Naive thymus-derived CD4-positive, alpha-beta T cell (primary cell): ENCODE results near the gene IFNA14. TPM values are rescaled to one million over a fixed set of nuclear protein-coding genes. Genes with fewer than 3 reads are reported as not detected.

Source experiments
- ATAC-seq: fragments of 150-1000 bp; cut with Tn5 transposase; 2 replicates; pipeline ENCODE4 v1.10.0; 2021; ENCODE audit warnings: mild to moderate bottlenecking, moderate library complexity
- CTCF ChIA-PET: fragments of 350-600 bp; sonication (Branson Sonifier 250); formaldehyde crosslinking; loops from one replicate; lab custom pipeline; 2021; ENCODE audit warnings: antibody characterized with exemption; lab: Charles Lee
- POLR2A ChIA-PET: fragments of 350-600 bp; sonication (Branson Sonifier 250); formaldehyde crosslinking; loops from one replicate; lab custom pipeline; 2021; ENCODE audit warnings: antibody characterized with exemption, inconsistent platforms; lab: Charles Lee
- DNase-seq, 9 donors: peaks; one replicate each; pipeline versions ENCODE4 v3.0.0 to v3.0.0-alpha.2; 2020 to 2022; ENCODE audit warnings: mixed read lengths in 1 of 9
- H3K27ac ChIP-seq: one replicate; pipeline ENCODE4 v1.7.0; 2013; ENCODE audit warnings: mild to moderate bottlenecking, low read depth, low read length, moderate library complexity
- H3K27me3 ChIP-seq, 2 donors: one replicate each; pipeline ENCODE4 v1.7.0; 2013; ENCODE audit warnings: low read length in 2 of 2, mild to moderate bottlenecking in 2 of 2, moderate library complexity in 2 of 2; ENCODE audit not compliant: control insufficient read depth in 2 of 2, insufficient read depth in 2 of 2
- H3K36me3 ChIP-seq, 3 experiments: 1 replicate in 2 of 3; 2 replicates in 1 of 3; pipeline ENCODE4 v1.7.0; 2013; ENCODE audit warnings: low read length in 3 of 3, mild to moderate bottlenecking in 3 of 3, moderate library complexity in 1 of 3; ENCODE audit not compliant: insufficient read depth in 3 of 3, control insufficient read depth in 2 of 3
- H3K4me1 ChIP-seq, 2 donors: one replicate each; pipeline ENCODE4 v1.7.0; 2013; ENCODE audit warnings: low read length in 2 of 2, mild to moderate bottlenecking in 2 of 2, moderate library complexity in 1 of 2; ENCODE audit not compliant: control insufficient read depth in 2 of 2, insufficient read depth in 2 of 2
- H3K4me3 ChIP-seq: 2 replicates; pipeline ENCODE4 v1.7.0; 2013; ENCODE audit warnings: mild to moderate bottlenecking, low read length
- H3K9me3 ChIP-seq, 3 experiments: 1 replicate in 2 of 3; 2 replicates in 1 of 3; pipeline ENCODE4 v1.7.0; 2013; ENCODE audit warnings: low read length in 3 of 3; ENCODE audit not compliant: control insufficient read depth in 2 of 3
- H3K27ac Mint-ChIP-seq, 9 donors: one replicate each; pipeline ENCODE4 v1.8.0; 2020 to 2022; ENCODE audit warnings: mixed read lengths in 9 of 9, mild to moderate bottlenecking in 8 of 9, moderate library complexity in 5 of 9, inconsistent platforms in 2 of 9
- H3K27me3 Mint-ChIP-seq, 5 donors: one replicate each; pipeline ENCODE4 v1.8.0; 2021 to 2022; ENCODE audit warnings: mixed read lengths in 5 of 5, mild to moderate bottlenecking in 1 of 5
- H3K36me3 Mint-ChIP-seq, 5 donors: one replicate each; pipeline ENCODE4 v1.8.0; 2020 to 2022; ENCODE audit warnings: mixed read lengths in 5 of 5, mild to moderate bottlenecking in 3 of 5, inconsistent platforms in 1 of 5
- H3K4me1 Mint-ChIP-seq, 7 donors: one replicate each; pipeline ENCODE4 v1.8.0; 2020 to 2022; ENCODE audit warnings: mixed read lengths in 7 of 7, mild to moderate bottlenecking in 3 of 7, inconsistent platforms in 1 of 7
- H3K4me3 Mint-ChIP-seq, 10 donors: one replicate each; pipeline ENCODE4 v1.8.0; 2020 to 2022; ENCODE audit warnings: mild to moderate bottlenecking in 10 of 10, mixed read lengths in 10 of 10, moderate library complexity in 6 of 10, inconsistent platforms in 2 of 10
- H3K9me3 Mint-ChIP-seq, 11 donors: one replicate each; pipeline ENCODE4 v1.8.0; 2020 to 2022; ENCODE audit warnings: mixed read lengths in 11 of 11, mild to moderate bottlenecking in 4 of 11, inconsistent platforms in 1 of 11, moderate library complexity in 1 of 11
- intact Hi-C, 2 donors: fragments of 100-400 bp; cut with micrococcal nuclease; formaldehyde crosslinking; loops; one replicate each; pipeline ENCODE4 v1.15.1; 2023
- polyA plus RNA-seq, 2 donors: library from polyadenylated mRNA; unstranded; fragments of 300-500 nt; fragmentation: Illumina TruSeq; gene quantifications; one replicate each; pipeline ENCODE4 v1.2.3, GENCODE V29; 2021
- total RNA-seq, 6 experiments: library from RNA in 5 of 6; stranded (reverse) in 5 of 6; gene quantifications; 1 replicate in 5 of 6; 2 replicates in 1 of 6; pipeline ENCODE4 v1.2.3 and lab custom pipeline; 2021 to 2026

IFNA14 gene
- total RNA-seq (not detected), polyA plus RNA-seq (not detected), total RNA-seq (lab: John Stamatoyannopoulos, UW) (not detected)

- CTCF ChIA-PET, result interaction anchor here (0.7 kb wide), 1 partner anchor 108 kb away, joined by 3 read pairs; no protein-coding TSS in a partner anchor
Observed at GRCh38 chr9:21239911-21240310, at the start of gene IFNA14. IFNA14 (minus strand) TSS chr9:21240005; CDS start chr9:21239935, 70 bp downstream.

GRCh38 chr9:21287280-21287679 is 47.5 kb upstream of the IFNA14 start:
- intact Hi-C loops, result no loop called here
- Histone ChIP-seq H3K4me1 (no peaks in the 10 kb centered on the region), H3K27me3 (no peaks in the 10 kb centered on the region), H3K9me3 (no peaks in the 10 kb centered on the region), H3K36me3 (no peaks in the 10 kb centered on the region), H3K27ac (no peak overlapping the region), H3K4me3 (no peak overlapping the region)
- Mint-ChIP-seq H3K27me3 (peaks cover 13 to 41% (median 27%) of the 10 kb centered on the region in 5 donors), H3K27ac (no peak overlapping the region), H3K4me1 (no peaks in the 10 kb centered on the region), H3K36me3 (no peaks in the 10 kb centered on the region), H3K9me3 (peaks cover 0 to 4% (median 0%) of the 10 kb centered on the region in 11 donors), H3K4me3 (no peak overlapping the region)
- ATAC-seq (no peak), DNase-seq (no peak)
- POLR2A ChIA-PET, result no interaction called here
- CTCF ChIA-PET, result no interaction called here

More at GRCh38 chr9:21239911-21240310, at the start of gene IFNA14:
- DNase-seq, result no peak
- ATAC-seq, result no peak
- peaks cover 6 to 19% (median 12%) of the 10 kb centered on the region in 7 donors for H3K4me1 Mint-ChIP-seq
- no peak within 1 kb of the TSS for H3K27ac ChIP-seq
- no peaks in the 10 kb centered on the region for H3K9me3 ChIP-seq
- intact Hi-C loops, result loop anchor here in 1 of 2 donors (5.0 to 10.0 kb wide), 2 partner anchors 87 to 795 kb away; no protein-coding TSS in a partner anchor
- H3K27ac Mint-ChIP-seq, result no peak within 1 kb of the TSS
- POLR2A ChIA-PET, result no interaction called here
- peaks cover 14 to 53% (median 15%) of the 10 kb centered on the region in 5 donors for H3K27me3 Mint-ChIP-seq
- no peaks in the 10 kb centered on the region for H3K36me3 Mint-ChIP-seq
- H3K4me3 ChIP-seq, result no peak within 1 kb of the TSS
- no peak within 1 kb of the TSS for H3K4me3 Mint-ChIP-seq
- no peaks in the 10 kb centered on the region for H3K9me3 Mint-ChIP-seq
- H3K36me3 ChIP-seq, result no peaks in the 10 kb centered on the region
- H3K4me1 ChIP-seq, result peaks cover 0 to 5% of the 10 kb centered on the region in 2 donors
- H3K27me3 ChIP-seq, result peaks cover 0 to 2% of the 10 kb centered on the region in 2 donors

- Histone ChIP-seq H3K4me3 (no peak overlapping the region), H3K36me3 (no peaks in the 10 kb centered on the region), H3K27me3 (no peaks in the 10 kb centered on the region), H3K9me3 (no peaks in the 10 kb centered on the region), H3K27ac (no peak overlapping the region), H3K4me1 (no peaks in the 10 kb centered on the region)
- no peak overlapping the region for H3K4me3 Mint-ChIP-seq
- no peaks in the 10 kb centered on the region for H3K36me3 Mint-ChIP-seq
- DNase-seq, result no peak
- H3K27me3 Mint-ChIP-seq, result peaks cover 13 to 36% (median 27%) of the 10 kb centered on the region in 5 donors
- ChIA-PET POLR2A (no interaction called here), CTCF (no interaction called here)
- no peak overlapping the region for H3K27ac Mint-ChIP-seq
- ATAC-seq, result peak; percentile 50
- no peaks in the 10 kb centered on the region for H3K4me1 Mint-ChIP-seq
- H3K9me3 Mint-ChIP-seq, result peaks cover 0 to 4% (median 0%) of the 10 kb centered on the region in 11 donors
- intact Hi-C loops, result no loop called here
Observed at GRCh38 chr9:21286659-21287058, 46.9 kb upstream of the IFNA14 start.

GRCh38 chr9:21286099-21286498 is 46.3 kb upstream of the IFNA14 start:
- CTCF ChIA-PET, result no interaction called here
- Mint-ChIP-seq H3K27me3 (peaks cover 13 to 39% (median 31%) of the 10 kb centered on the region in 5 donors), H3K27ac (no peak overlapping the region), H3K4me1 (no peaks in the 10 kb centered on the region), H3K9me3 (peaks cover 0 to 4% (median 0%) of the 10 kb centered on the region in 11 donors), H3K36me3 (no peaks in the 10 kb centered on the region), H3K4me3 (no peak overlapping the region)
- no peak for ATAC-seq
- Histone ChIP-seq H3K4me1 (no peaks in the 10 kb centered on the region), H3K36me3 (no peaks in the 10 kb centered on the region), H3K27ac (no peak overlapping the region), H3K27me3 (no peaks in the 10 kb centered on the region), H3K9me3 (no peaks in the 10 kb centered on the region), H3K4me3 (no peak overlapping the region)
- POLR2A ChIA-PET, result no interaction called here
- intact Hi-C loops, result no loop called here
- no peak for DNase-seq

GRCh38 chr9:21281275-21281674 is 41.5 kb upstream of the IFNA14 start:
- Mint-ChIP-seq H3K9me3 (peaks cover 0 to 2% (median 0%) of the 10 kb centered on the region in 11 donors), H3K36me3 (peaks cover 0 to under 1% (median 0%) of the 10 kb centered on the region in 5 donors), H3K27me3 (peaks cover 10 to 40% (median 29%) of the 10 kb centered on the region in 5 donors), H3K4me3 (no peak overlapping the region), H3K4me1 (no peaks in the 10 kb centered on the region), H3K27ac (no peak overlapping the region)
- ATAC-seq (no peak), DNase-seq (no peak)
- Histone ChIP-seq H3K27ac (no peak overlapping the region), H3K4me3 (no peak overlapping the region), H3K4me1 (no peaks in the 10 kb centered on the region), H3K27me3 (no peaks in the 10 kb centered on the region), H3K36me3 (no peaks in the 10 kb centered on the region), H3K9me3 (no peaks in the 10 kb centered on the region)
- intact Hi-C loops, result no loop called here
- CTCF ChIA-PET, result no interaction called here
- POLR2A ChIA-PET, result no interaction called here

GRCh38 chr9:21268347-21268657 is 28.5 kb upstream of the IFNA14 start:
- H3K36me3 Mint-ChIP-seq, result no peaks in the 10 kb centered on the region
- Histone ChIP-seq H3K27ac (no peak overlapping the region), H3K36me3 (no peaks in the 10 kb centered on the region), H3K4me3 (no peak overlapping the region), H3K4me1 (no peaks in the 10 kb centered on the region), H3K27me3 (no peaks in the 10 kb centered on the region), H3K9me3 (no peaks in the 10 kb centered on the region)
- peaks cover 0 to 12% (median 0%) of the 10 kb centered on the region in 11 donors for H3K9me3 Mint-ChIP-seq
- CTCF ChIA-PET, result no interaction called here
- peaks cover 3 to 43% (median 23%) of the 10 kb centered on the region in 5 donors for H3K27me3 Mint-ChIP-seq
- ATAC-seq (no peak), DNase-seq (no peak)
- H3K27ac Mint-ChIP-seq, result no peak overlapping the region
- peaks cover 0 to 4% (median 0%) of the 10 kb centered on the region in 7 donors for H3K4me1 Mint-ChIP-seq
- intact Hi-C loops, result no loop called here
- POLR2A ChIA-PET, result no interaction called here
- no peak overlapping the region for H3K4me3 Mint-ChIP-seq
